KOPT-K1 (cell line): ENCODE results near the gene DGCR8.

Source experiments
- H3K27ac ChIP-seq: fragments of 200-600 bp; sonication (generic); 2 replicates; pipeline ENCODE4 v1.5.1; 2016; ENCODE audit warnings: antibody characterized with exemption, mild to moderate bottlenecking, low read depth, low read length; ENCODE audit not compliant: poor library complexity, severe bottlenecking
- H3K36me3 ChIP-seq: fragments of 200-600 bp; sonication (generic); 2 replicates; pipeline ENCODE4 v1.5.1; 2017; ENCODE audit warnings: antibody characterized with exemption, mild to moderate bottlenecking, low read length, moderate library complexity; ENCODE audit not compliant: insufficient read depth
- H3K9me3 ChIP-seq: fragments of 200-600 bp; sonication (generic); 2 replicates; pipeline ENCODE4 v1.5.1; 2017; ENCODE audit warnings: antibody characterized with exemption, low read length, mild to moderate bottlenecking; ENCODE audit not compliant: insufficient read depth, poor library complexity, severe bottlenecking

Gene DGCR8

GRCh38 chr22:20135806-20136602 lies 56.0 kb downstream of the DGCR8 start:
- Histone ChIP-seq H3K9me3 (no peaks in the 10 kb centered on the region), H3K27ac (no peak overlapping the region), H3K36me3 (peaks cover 3% of the 10 kb centered on the region; the same call in 1 of the 2 replicates)

GRCh38 chr22:20136603-20136873 lies 56.5 kb downstream of the DGCR8 start:
- H3K36me3 ChIP-seq: peaks cover 9% of the 10 kb centered on the region; the same call in 1 of the 2 replicates
- no peaks in the 10 kb centered on the region for H3K9me3 ChIP-seq
- H3K27ac ChIP-seq: no peak overlapping the region

GRCh38 chr22:20137113-20137512 lies 57.1 kb downstream of the DGCR8 start:
- Histone ChIP-seq H3K27ac (no peak overlapping the region), H3K9me3 (no peaks in the 10 kb centered on the region), H3K36me3 (peaks cover 14% of the 10 kb centered on the region; the same call in 1 of the 2 replicates)

- Histone ChIP-seq H3K27ac (no peak overlapping the region), H3K9me3 (no peaks in the 10 kb centered on the region), H3K36me3 (peaks cover 15% of the 10 kb centered on the region; the same call in 1 of the 2 replicates)
Measured at GRCh38 chr22:20137671-20138416, 57.8 kb downstream of the DGCR8 start.

- Histone ChIP-seq H3K36me3 (peaks cover 15% of the 10 kb centered on the region; the same call in 1 of the 2 replicates), H3K9me3 (no peaks in the 10 kb centered on the region), H3K27ac (no peak overlapping the region)
Measured at GRCh38 chr22:20138417-20138738, 58.3 kb downstream of the DGCR8 start.

GRCh38 chr22:20138868-20139267 lies 58.8 kb downstream of the DGCR8 start:
- H3K9me3 ChIP-seq: no peaks in the 10 kb centered on the region
- peaks cover 15% of the 10 kb centered on the region; the same call in 1 of the 2 replicates for H3K36me3 ChIP-seq
- H3K27ac ChIP-seq: no peak overlapping the region

DNA sequence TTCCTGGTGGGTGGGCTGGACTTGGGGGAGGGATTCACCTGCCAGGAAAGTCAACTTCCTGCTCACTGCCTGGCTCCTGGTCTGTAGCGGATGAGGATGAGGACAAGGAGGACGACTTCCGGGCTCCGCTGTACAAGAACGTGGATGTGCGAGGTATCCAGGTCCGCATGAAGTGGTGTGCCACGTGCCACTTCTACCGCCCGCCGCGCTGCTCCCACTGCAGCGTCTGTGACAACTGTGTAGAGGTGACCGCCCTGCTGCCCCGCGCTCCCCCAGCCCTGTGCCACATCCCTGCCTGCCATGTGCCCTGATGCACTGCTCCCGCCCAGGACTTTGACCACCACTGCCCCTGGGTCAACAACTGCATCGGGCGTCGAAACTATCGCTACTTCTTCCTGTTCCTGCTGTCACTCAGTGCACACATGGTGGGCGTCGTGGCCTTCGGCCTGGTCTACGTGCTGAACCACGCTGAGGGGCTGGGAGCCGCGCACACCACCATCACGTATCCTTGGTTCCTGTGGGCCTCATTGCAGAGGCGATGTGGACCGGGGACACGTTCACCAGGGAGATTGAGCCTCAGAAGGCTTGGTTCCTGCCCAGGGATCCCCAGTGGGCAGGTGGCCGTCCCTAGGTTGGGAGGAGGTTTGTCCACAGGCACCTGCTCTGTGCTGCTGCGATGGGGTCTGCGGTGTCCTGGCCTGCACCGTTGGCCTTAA lies 59.5 kb downstream of the DGCR8 start:
- Histone ChIP-seq H3K27ac (no peak overlapping the region), H3K36me3 (peaks cover 15% of the 10 kb centered on the region; the same call in 1 of the 2 replicates), H3K9me3 (no peaks in the 10 kb centered on the region)

- H3K27ac ChIP-seq: no peak overlapping the region
- H3K9me3 ChIP-seq: no peaks in the 10 kb centered on the region
- H3K36me3 ChIP-seq: peaks cover 15% of the 10 kb centered on the region; the same call in 1 of the 2 replicates
Measured at GRCh38 chr22:20140107-20140445, 60.0 kb downstream of the DGCR8 start.

DNA sequence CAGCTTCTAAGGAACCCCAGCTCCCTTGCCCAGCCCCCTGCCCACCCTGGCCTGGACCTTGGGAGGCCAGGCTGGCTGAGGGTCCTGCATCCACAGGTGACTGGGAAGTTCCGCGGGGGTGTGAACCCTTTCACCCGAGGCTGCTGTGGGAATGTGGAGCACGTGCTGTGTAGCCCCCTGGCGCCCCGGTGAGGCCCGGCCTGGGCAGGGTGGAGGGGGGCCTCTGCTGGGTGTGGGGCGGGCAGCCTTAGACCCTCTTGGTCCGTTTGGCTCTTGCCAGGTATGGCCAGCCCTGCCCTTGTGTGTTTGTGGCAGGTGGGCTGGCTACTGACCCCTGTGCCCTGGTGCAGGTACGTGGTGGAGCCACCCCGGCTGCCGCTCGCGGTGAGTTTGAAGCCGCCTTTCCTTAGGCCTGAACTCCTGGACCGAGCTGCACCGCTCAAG lies 60.5 kb downstream of the DGCR8 start:
- Histone ChIP-seq H3K36me3 (peaks cover 15% of the 10 kb centered on the region; the same call in 1 of the 2 replicates), H3K9me3 (no peaks in the 10 kb centered on the region), H3K27ac (no peak overlapping the region)

DNA sequence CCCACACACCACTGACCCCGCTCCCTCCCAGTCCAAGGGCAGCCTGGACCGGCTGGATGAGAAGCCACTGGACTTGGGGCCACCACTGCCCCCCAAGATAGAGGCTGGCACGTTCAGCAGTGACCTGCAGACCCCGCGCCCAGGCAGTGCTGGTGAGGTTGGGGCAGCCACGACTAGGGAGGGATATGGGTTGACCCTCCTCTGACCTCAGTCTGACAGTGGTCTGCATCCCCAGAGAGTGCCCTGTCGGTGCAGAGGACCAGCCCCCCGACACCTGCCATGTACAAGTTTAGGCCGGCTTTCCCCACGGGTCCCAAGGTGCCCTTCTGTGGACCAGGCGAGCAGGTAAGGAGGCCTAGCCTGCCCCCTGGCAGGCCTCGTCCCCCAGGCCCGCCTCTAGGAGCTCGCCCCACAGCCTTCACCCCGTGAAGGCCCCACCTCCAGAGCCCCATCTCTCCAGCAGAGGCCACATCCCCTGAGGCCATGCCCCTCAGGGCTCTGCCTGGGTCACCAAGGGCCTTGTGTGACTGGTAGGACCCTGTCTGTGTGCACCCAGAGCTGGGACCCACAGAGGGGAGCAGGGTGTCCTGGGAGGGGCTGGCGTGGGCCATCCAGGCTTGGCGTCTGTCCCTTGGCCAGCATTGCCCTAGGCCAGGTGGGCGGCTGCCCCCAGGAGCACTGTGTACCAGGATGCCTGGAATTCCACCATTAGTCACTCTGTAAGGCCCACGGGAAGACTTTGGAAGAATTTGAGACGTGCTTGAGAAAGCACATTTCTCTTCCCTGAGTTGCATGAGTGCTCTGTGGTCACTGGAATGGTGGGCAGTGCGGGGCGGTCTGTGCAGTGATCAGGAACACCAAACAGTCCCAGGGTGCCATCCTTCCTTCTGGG lies 61.4 kb downstream of the DGCR8 start:
- H3K27ac ChIP-seq: no peak overlapping the region
- peaks cover 15% of the 10 kb centered on the region; the same call in 1 of the 2 replicates for H3K36me3 ChIP-seq
- no peaks in the 10 kb centered on the region for H3K9me3 ChIP-seq

GRCh38 chr22:20142711-20143621 lies 62.9 kb downstream of the DGCR8 start:
- no peak overlapping the region for H3K27ac ChIP-seq
- H3K9me3 ChIP-seq: no peaks in the 10 kb centered on the region
- H3K36me3 ChIP-seq: peaks cover 15% of the 10 kb centered on the region; the same call in 1 of the 2 replicates

DNA sequence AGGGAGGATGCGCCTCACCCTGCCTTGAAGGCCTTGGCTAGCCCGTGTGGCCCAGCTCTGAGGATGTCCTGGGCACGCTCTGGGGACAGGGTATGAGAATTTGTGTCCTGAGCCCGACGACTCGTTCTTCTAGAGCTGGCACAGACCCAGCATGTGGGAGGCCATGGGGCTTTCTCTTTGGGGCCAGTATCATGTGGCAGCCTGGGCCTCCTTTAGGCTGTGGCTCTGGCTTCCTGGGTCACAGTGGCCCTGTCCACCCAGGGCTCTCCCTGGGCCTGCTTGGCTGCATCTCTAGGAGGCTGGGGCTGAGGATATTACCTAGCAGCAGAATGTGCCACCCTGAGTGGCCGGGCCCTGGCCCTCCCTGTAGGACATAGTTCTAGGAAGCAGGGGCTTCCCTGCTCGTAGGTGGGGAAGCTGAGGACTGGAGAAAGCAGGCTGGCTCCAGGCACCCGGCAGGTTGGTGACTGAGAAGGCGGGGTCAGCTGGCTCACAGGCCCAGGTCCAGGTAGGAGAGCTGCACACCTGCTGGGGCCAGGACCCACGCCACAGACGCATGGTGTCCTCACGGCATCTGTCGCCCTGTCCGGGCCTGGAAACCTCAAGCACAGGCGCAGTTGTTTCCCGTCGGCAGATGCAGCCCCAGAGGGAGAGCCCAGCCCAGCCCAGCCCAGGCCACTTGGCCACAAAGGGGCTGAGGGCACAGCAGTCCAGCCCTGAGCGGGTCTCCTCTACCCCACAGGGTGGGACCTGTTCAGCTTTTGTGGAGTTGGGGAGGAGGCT lies 64.0 kb downstream of the DGCR8 start:
- Histone ChIP-seq H3K36me3 (peaks cover 15% of the 10 kb centered on the region; the same call in 1 of the 2 replicates), H3K9me3 (no peaks in the 10 kb centered on the region), H3K27ac (no peak overlapping the region)

- Histone ChIP-seq H3K36me3 (peaks cover 15% of the 10 kb centered on the region; the same call in 1 of the 2 replicates), H3K9me3 (no peaks in the 10 kb centered on the region), H3K27ac (no peak overlapping the region)
Measured at GRCh38 chr22:20145206-20145831, 65.3 kb downstream of the DGCR8 start.
